HG03196 (cell line): ENCODE results near the gene C5orf15.

Experiments used
- ATAC-seq: cut with Tn5 transposase; IDR thresholded peaks from one replicate; pipeline ENCODE4 v1.9.1; 2021; ENCODE audit not compliant: unreplicated experiment

The C5orf15 gene

GRCh38 chr5:133925269-133925668 lies 43.2 kb downstream of the C5orf15 start:
- ATAC-seq: no peak

- no peak for ATAC-seq
These were observed 44.1 kb downstream of the C5orf15 start for GRCh38 chr5:133924221-133924920.

DNA sequence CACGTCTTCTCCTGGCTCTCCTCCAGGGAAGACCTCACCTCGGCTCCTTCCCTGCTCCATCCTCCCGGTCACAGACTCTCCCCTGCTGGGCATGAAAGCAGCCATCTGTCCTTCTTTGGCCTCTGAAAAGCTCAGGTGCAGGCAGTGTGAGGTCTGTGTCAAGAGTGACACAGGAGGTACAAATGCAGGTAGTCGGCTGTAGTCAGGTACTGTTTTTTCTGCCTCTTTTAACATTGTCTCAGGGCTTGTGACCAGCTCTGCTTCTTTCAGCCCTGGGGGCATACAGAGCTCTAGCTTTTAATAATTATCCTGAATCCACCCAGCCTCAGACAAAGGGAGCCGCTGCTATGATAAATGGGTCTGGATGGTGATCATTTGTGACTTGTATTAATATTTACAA lies 46.4 kb downstream of the C5orf15 start:
- no peak for ATAC-seq

DNA sequence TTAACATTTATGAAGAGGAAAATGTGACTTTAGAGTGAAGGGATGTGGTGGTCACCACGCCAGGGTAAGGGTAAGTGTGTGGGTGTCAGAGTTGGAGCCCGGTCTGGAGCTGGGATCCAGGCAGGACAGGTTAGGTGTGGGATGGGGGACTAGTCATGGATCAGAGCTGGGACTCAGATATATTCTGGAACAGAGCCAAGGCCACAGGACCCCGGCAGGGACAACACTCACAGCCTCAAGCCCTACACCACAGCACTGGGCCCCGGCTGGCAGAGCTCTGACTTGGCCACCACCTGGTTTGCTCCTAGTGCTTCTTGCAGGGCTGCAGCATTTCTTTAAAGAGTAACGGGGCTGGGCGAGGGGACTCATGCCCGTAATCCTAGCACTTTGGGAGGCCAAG lies 47.4 kb downstream of the C5orf15 start:
- ATAC-seq: no peak

DNA sequence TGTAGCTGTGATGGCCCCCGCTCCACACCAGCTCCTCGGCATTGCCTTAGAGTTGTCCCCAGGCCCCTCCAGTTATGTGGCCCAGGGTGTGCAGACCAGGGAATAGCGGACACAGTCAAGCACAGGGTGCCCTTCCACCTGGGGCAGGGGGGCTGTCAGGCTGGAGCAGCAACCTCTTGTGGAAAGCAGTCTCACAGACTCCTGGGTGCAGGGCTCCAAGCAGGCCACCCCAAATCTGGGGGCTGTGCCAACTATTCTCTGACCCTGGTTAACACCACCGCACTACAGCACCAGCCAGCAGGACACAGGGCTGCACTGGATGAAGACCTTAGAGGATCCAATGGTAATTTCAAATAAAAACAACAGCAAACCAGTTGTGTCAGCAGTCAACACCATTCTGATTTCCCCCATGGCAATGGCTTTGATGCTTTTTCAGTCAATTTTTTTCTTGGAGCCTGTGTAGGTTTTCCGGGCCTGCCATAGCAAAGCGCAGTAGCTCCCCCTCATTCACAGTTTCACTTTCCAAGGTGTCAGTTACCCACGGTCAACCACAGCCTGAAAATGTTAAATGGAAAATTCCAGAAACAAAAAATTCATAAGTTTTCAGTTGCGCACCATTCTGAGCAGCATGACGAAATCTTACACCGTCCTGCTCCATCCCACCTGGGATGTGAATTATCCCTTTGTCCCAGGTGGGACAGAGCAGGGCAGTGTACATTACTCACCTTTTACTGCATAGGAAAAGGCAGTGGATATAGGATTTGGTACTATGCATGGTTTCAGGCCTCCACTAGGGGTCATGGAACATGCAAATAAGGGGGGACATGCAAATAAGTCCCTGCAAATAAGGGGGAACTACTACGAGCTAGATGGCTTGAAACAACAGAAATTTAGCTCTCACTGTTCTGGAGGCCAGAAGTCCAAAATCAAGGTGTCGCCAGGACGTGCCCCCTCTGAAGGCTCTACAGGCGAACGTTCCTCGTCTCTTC lies 49.0 kb downstream of the C5orf15 start:
- ATAC-seq: no peak

DNA sequence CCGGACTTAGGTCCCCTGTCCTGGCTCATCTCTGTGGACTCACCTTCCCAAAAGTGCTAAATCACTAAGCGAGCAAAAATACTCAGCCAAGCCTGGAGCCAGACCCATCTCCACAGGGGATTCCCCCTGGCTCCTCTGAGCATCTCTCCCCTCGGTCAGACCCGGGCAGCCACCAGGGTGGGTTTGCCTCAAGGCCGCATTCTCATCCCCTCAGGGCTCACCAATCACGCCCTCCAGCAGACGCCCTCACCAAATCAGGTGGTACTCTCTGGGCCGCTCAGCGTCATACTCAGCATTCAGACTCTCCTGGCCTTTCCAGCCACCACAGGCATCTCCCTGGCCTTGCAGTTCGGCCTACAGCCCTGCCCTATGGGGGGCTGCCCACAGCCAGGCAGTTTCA lies 49.7 kb downstream of the C5orf15 start:
- no peak for ATAC-seq

DNA sequence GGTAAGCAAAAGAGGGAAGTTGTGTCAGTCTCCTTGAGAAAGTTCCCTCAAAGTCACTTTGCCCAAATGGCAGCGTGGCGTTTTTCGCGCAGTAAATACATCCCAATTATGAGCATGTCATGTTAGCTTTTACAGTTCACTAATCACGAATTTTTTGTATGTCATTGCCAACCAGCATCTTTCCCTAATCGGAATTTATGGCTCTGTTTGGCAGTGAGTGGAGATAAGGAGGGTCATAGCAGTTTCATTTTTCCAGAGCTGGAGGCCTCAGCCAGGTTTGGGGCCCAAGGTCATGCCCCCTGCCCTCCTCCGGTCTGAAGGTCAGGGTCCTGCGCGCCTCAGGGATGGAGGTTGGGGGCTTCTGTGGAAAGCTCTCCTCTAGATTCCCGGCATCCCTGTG lies 50.1 kb downstream of the C5orf15 start:
- ATAC-seq: no peak

- no peak for ATAC-seq
These were observed 50.6 kb downstream of the C5orf15 start for GRCh38 chr5:133917785-133918184.

DNA sequence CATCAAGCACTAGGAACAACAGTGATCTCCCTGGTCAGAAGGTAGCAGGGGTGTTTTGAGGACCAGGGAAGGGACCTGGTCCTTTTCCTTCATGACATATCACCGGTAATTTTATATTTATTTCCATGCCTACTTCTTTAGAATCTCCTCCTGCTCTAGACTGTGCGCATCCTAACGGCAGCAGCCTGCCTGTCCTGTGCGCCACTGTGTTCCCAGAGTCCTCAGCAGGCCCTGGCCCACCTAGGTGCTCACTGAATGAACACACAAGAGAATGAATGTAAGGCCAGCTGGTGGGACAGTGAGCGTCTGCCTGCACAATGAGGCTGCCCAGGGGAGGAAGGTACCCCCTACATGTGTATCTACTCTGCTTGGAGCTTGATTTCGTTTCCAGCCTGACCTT lies 51.5 kb downstream of the C5orf15 start:
- ATAC-seq: no peak

- ATAC-seq: no peak
These were observed 51.9 kb downstream of the C5orf15 start for GRCh38 chr5:133916479-133916878.

GRCh38 chr5:133914434-133914833 lies 54.0 kb downstream of the C5orf15 start:
- no peak for ATAC-seq

DNA sequence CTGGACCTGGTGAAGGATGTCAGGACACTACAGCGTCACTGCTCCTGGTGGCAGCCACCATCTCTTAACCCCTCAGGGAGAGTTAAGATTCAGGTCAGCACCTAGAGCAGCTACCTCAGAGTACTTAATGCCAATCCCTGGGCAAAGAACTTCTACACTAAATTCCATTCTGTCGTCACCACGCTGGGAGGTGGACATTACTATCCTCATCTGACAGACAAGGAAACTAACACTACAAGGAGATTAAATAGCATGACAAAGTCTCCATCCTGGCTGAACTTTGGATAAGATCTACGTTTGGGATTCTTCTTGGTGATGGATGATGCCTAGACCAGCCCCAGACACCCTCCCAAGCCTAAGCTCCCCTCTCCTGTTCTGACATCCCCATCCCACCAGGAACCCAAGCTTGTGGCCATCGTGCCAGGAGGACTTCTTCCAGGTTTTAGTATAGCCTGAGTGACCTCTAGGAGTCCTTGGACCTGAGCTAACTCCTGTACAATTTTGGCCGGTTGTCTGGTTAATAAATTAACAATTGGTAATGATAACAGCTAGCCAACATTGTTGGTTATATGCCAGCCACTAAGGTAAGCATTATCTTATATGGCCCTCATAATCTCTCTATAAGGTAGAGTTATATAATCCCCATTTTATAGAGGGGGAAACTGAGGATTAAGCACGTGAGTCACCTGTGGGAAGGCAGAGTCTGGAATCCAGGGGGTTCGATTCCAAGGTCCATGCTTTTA lies 54.8 kb downstream of the C5orf15 start:
- ATAC-seq: no peak

DNA sequence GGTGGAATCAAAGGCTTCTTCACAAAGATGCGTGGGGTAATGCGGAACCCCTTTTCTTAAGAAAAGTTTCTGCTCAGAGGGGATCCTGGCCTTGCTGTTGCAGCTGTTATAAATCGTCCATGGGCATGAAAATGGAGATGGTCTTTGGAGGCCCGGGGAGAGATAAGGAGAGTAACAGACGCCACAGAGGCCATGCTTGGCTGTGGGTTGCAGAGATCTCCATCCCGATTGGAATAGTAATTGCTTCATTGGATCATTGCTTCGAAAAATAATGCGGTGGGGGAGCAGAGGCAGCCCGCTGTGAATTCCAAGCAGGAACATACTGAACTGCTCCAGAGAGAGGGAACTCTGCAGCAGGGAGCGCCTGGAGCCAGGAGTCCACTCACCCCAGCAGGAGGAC lies 55.5 kb downstream of the C5orf15 start:
- ATAC-seq: no peak

GRCh38 chr5:133910571-133910970 lies 57.9 kb downstream of the C5orf15 start:
- ATAC-seq: no peak

DNA sequence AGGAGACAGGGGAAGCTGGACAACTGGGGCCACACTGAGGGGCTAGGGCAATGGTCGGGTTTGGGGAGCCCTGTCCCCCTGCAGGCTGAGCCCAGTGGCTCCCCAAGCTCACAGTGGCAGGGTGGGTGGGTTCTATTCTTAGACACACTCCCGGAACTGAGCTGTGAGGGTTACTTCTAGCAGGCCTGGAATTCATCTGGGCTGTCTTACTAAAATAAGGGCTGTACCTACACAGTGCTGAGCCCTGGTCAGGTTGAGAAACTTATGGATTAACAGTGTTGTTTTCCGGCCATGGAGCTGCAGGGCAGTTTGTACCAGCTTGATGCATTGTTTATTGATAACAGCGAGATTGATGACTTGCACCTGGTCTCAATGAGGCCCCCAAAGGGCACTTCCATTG lies 58.8 kb downstream of the C5orf15 start:
- ATAC-seq: no peak

DNA sequence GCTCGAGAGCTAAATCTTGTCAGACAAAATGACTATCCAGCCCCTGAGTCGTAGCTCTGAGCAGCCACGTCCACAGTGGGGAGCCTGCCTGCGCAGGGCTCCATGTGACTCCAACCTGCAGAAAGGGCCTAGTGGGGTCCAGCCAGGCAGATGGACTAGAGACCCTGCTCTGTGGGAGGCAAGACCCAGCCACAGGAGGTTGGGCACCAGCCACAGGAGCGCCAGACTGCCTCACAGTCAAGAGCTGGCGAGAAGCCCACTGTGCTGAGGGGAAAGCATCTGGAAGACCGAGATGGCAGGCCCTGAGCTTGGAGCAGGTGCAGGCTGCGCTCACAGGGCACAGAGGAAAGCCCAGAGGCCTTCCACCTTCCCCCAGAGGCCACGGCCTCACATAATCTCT lies 61.4 kb downstream of the C5orf15 start:
- no peak for ATAC-seq

DNA sequence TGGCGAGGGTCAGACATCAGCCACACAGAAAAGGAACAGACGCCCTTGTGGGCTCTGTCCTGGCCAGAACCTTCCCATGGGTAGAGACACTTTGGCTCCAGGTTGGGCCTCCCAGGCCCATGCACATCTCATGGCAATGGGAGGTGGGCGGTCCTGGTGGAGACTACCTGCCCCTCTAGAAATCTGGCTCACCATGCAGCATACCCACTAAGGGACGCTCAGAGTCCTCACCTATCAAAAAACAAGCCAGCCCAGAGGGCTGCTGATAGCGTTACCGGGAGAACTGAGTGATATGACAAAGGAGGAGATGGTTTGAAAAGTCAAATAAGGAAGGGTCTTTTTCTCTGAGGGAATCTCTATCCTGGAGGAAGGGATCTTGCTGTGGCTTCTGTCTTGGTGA lies 62.1 kb downstream of the C5orf15 start:
- no peak for ATAC-seq
